Glomerular visceral epithelial cell (primary cell): ENCODE measurements around the gene ZNF536.

ENCODE experiments used
- DNase-seq: peaks from one replicate; pipeline ENCODE4 v3.0.0-alpha.2; 2016; ENCODE audit errors: extremely low spot score

ZNF536 gene

DNA sequence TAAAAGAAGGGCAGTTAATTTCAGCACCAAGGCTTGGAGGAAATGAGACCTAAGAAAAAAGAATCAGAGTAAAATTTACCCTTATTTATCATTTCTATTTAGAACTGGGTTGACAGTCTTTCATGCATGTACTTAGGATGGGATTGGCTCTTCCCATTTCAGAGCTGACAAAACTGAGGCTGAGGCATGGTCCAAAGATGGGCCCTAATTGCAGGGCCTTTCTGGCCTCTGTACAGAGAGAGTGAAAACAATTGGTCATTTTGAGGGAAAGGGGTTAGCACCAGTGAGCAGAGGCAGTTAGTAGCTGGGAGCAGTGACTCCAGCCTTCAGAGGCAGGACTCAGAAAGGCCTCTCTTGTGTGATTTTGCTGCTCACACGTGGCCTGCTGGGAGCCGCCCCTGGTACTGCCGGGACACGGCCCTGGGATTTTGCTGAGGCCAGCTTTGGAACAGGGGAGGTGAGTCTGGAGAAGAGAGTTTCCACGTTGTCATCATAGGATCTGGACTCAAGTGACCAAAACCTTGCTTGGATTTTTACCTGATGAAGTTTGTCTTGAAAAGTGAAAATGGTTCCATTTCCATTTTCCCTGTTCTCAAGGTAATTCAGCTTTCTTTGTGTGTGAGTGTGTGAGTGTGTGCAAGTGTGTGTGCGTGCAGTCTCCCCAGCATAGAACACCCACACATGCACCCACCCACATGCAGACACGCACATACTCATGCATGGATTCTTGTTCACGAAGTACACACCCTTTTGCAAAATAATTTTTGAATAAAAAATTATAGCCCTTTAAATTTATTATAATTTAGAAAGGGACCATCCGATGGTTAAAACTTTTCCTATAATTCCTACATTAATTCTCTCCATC, at the start of gene ZNF536:
Gene ZNF536 (plus strand): TSS at position 425 of the 865 bp plus-strand sequence. CDS start 71,179 bp downstream, outside the sequence.
- DNase-seq, result no peak

DNA sequence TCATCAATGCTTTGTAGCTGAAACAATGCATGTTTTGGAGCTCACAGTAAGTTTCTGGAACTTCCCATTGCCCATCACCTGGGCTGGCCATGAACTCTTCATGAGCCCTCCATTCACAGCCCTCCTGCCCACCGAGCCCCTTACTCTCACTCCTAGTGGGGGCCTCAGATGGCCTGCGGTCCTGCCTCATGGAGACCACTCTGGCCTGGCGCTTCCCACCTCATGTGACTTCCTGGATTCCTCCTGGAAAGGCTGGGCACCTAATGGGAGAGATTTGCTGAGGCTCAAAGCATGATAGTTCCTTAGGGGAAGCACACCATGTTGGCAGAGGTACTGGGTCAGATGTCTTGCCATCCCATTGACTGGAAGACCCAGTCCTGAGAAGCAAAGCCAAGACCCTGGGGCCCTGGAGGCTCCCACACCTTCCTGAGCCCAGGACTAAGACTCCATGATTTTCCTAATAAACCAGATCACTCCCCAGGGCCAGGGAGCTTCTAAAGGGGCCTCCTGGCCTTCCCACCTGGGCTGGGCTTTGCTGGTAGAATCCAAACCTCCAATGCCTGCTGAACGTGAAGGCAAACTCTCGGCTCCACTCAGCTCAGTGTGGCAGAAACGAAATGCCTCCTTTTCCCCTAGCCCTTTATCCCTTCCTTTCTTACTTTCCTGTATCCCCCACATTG, 49.4 kb upstream of the ZNF536 start:
- no peak for DNase-seq

- DNase-seq, result no peak
These were observed 48.3 kb upstream of the ZNF536 start for GRCh38 chr19:30323904-30324303.

DNA sequence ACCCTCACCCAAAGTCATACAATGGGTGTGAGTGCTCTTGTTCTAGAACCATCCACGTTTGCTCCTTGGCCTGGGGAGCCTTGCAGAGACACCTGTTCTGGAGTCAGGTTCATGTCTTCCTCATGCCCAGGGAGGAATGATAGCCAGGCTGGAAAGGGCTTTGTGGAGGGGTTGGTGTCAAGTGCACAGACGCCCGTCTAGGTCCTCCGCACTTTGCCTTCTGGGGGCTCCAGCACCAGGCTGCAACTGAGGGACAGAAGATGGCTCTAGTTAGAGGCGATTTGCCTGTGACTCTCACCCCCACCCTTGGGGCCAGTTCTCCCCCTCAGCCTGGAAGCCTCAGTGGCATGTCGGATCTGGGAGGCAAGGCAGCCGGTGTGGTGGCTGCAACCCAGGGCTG, 47.2 kb upstream of the ZNF536 start:
- DNase-seq, result no peak

DNA sequence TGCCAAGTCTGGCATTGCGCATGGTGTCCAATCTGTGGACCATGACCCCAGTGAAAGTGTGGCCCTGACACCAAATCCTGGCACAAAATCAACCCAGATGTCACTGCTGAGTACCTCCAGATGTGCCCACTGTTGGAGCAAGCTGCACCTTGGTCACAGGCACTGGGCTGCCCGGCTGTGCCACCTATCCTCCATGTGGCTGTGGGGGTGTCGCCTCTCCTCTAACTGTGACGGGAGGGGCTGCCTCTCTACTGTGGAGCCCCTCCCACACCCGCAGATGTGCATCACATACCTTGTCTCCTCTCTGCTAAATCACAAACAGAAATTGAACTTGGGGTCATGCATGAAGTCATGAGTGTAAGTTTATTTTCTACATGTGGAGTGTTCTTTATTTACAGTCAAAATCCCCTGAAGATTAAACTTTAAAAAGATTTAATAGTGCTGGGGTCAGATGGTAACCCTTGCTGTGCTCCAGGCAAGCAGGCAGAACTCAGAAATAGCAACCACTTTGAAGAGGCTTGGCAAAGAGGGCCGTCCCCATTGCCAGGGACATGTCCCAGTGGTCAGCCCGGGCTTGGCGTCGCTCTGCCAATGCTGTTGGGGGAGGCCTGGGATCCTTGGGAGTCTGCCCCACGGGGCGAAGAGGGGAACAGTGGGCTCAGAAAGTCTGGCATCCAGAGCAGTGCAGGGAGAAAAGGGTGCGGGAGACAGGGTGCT, 46.4 kb upstream of the ZNF536 start:
- DNase-seq, result no peak

DNA sequence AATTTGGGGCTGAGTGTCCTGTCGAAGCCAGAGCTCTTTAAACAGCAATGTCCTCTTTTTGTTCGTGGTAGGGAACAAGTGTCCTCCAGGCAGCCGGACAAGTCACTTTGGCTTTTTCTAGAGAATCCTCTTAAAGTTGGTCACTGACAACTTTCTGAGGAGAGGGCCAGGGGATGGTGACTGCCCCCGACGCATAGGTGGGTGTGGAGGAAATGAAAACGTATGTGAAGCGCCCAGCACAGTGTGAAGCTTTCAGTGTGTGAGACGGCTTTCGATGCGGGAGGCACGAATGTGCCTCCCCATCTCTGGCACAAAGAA, 45.8 kb upstream of the ZNF536 start:
- DNase-seq, result no peak

GRCh38 chr19:30327331-30327730, 44.9 kb upstream of the ZNF536 start:
- DNase-seq, result no peak

- DNase-seq, result no peak
These were observed 44.1 kb upstream of the ZNF536 start for GRCh38 chr19:30328096-30328495.

GRCh38 chr19:30330266-30330665, 41.9 kb upstream of the ZNF536 start:
- no peak for DNase-seq

- no peak for DNase-seq
These were observed 39.5 kb upstream of the ZNF536 start for GRCh38 chr19:30332445-30333234.

DNA sequence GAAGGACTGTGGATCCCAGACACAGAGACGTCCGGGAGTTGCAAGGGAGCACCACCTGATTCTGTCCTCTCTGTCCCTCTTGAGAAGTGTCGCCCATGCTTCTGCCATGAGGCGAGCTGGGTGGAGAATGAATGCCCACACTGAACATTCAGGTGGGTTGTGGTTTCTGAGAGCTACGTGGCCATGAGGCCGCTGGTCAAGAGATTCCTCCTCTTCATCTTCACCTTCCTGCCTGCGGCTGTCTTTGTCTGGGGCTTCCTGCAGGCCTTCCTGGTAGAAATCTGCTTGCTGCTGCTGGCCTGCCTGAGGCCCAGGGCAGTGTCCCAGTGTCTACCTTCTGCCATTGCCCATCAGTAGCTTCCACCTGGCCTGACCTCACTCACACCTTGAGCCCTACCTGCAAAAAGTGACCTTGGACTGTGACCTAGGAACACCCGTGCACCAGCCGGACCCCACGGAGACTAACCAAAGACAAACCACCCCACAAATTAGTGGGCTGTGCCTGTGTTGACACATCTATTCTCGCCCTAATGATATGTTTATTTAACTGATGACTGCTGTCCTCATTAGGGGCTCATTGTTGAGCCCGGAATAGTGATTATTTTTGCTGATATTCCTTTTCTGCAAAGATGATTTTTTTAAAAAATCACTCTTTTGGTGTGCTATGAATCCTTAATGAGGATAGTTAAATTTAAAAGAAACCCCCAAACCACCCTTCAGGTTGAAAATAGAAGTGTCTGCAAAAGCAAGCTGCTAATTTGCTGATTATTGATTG, 38.7 kb upstream of the ZNF536 start:
- no peak for DNase-seq

DNA sequence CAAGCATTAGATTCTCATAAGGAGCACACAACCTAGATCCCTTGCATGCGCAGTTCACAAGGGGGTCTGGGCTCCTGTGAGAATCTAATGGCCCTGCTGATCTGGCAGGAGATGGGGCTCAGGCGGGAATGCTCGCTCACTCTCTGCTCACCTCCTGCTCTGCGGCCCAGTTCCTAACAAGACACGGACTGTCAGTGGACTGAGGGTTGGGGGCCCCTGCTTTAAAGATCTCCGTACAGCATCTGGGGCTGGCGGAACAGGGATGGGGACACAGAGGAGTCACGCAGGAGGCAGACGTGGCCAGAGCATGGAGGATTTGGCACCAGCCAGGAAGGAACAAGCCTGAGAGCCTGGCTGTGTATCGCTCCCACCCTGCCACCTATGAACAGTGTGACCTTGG, 37.3 kb upstream of the ZNF536 start:
- DNase-seq, result no peak

- no peak for DNase-seq
These were observed 36.8 kb upstream of the ZNF536 start for GRCh38 chr19:30335306-30335886.

DNA sequence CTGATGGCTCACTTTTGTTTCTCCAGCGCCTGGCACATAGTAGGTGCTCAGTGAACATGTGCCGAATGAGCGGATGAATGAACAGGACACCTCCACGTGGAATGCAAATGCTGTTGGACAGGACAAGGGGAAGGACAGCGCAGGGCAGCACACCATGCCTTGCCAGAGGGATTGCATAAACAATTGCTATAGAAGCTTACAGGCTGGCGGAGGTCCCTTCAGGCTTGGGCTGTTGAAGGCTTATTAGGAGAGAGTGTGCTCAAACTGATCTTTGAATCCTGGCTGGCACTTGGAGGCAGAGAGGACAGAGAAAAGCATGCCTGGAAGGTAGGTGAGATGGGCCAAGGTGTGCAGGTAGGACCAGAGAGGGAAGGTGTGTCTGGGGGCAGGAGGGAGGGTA, 35.9 kb upstream of the ZNF536 start:
- DNase-seq, result no peak

- no peak for DNase-seq
These were observed 34.1 kb upstream of the ZNF536 start for GRCh38 chr19:30338041-30338456.

DNA sequence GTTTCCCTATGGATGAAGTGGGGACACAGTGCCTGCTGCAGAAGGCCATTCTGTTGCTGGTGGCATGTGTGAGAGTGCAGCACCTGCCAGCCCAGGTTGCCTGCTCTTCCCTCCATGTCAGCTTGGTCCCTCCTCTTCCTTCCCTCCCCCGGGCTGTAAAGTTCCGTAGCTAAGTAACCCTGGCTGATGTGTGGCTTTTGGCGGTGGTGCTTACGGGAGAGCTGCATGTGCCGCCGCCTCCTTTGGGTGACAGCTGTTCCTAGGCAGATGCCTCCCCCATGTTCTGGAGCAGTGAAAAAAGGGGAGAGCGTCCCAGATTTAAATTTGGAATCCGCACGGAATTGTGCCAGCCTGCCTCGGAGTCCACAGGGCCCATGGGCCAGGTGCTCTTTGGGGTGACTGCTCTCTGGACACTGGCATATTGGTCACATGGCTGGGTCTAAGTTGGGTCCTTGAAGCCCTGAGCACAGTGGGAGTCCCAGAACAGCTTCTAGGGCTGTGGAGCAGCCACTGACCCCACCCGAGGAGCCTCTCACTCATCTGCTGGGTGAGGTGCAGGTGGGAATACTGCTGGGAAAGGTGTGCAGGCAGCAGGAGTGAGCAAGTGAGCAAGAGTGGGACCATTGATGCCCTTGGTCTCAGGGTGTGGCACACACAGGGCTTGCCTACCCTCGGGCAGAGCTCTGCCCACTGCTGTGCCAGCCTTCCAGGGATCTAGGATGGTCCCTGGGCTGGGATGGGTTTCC, 33.1 kb upstream of the ZNF536 start:
- no peak for DNase-seq

GRCh38 chr19:30339624-30340525, 32.3 kb upstream of the ZNF536 start:
- no peak for DNase-seq

DNA sequence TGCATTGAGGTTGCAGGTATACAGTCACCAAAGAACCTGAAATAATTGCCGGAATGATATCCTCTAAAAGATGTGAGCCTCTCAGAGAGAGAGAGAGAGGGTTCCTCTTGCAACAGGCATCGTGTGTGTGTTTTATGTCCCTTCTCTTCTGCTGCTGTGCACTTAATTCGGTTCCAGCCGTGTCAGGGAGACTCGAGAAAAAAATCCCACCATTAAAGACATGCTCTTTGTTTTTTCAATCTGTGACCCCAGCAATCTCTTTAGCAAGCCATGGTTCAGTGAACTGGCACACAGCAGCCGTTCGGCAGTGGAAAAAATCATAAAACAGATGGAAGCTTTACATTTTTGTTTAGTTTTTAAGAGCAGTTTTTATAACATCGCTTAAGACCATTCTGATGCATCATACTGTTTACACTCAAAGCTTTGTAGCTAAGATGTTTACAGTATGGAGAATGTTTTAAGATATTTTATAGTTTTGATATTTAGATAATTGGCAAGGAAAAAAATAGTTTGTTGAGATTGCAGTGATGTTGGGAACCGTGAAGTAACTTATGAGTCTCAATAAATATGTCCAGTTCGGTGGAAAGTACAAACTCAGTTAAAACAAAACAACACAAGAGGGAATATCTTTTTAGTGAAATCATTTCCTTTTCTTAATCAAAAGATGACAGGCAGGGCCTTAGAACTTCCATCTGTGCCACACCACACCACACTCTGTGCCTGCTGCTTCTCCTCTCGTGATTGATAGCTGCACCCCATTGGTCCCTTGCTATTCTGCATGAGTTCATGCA, 31.2 kb upstream of the ZNF536 start:
- no peak for DNase-seq
